HFFc6 (cell line): ENCODE measurements around the gene CPN1. TPM values are rescaled to one million over a fixed set of nuclear protein-coding genes. Genes with fewer than 3 reads are reported as not detected.

Experiments
- DNase-seq: peaks from one replicate; pipeline ENCODE4 v3.0.0-alpha.2; 2018
- H3K27ac Mint-ChIP-seq: 2 replicates; pipeline ENCODE4 v1.8.0; 2020; ENCODE audit warnings: mild to moderate bottlenecking, mixed read lengths
- H3K27me3 Mint-ChIP-seq: 2 replicates; pipeline ENCODE4 v1.8.0; 2021; ENCODE audit warnings: mild to moderate bottlenecking, moderate library complexity, mixed read lengths; ENCODE audit not compliant: insufficient read depth
- H3K36me3 Mint-ChIP-seq: 2 replicates; pipeline ENCODE4 v1.8.0; 2021; ENCODE audit warnings: low read depth, mixed read lengths
- H3K4me1 Mint-ChIP-seq: 2 replicates; pipeline ENCODE4 v1.8.0; 2020; ENCODE audit warnings: low read depth, mixed read lengths
- H3K4me3 Mint-ChIP-seq: 2 replicates; pipeline ENCODE4 v1.8.0; 2020; ENCODE audit warnings: mild to moderate bottlenecking, moderate library complexity, mixed read lengths
- H3K9me3 Mint-ChIP-seq: 2 replicates; pipeline ENCODE4 v1.8.0; 2020; ENCODE audit warnings: mild to moderate bottlenecking, mixed read lengths
- CTCF ChIP-seq: fragments of 200-600 bp; sonication (generic); IDR thresholded peaks from 2 replicates; pipeline ENCODE4 v1.5.0; 2021; ENCODE audit warnings: antibody characterized with exemption, mild to moderate bottlenecking
- total RNA-seq, 6 experiments: library from RNA; stranded (reverse); fragmentation: NEBNext Ultra II Directional; extraction: Animal tissue kit (Norgen Biotek cat#: 25700); gene quantifications; 2 replicates in 1 of 6; 3 replicates in 5 of 6; pipeline ENCODE4 v1.2.3, GENCODE V29; 2021

CPN1 gene
- total RNA-seq, 6 experiments from 2014 or later: not detected

DNA sequence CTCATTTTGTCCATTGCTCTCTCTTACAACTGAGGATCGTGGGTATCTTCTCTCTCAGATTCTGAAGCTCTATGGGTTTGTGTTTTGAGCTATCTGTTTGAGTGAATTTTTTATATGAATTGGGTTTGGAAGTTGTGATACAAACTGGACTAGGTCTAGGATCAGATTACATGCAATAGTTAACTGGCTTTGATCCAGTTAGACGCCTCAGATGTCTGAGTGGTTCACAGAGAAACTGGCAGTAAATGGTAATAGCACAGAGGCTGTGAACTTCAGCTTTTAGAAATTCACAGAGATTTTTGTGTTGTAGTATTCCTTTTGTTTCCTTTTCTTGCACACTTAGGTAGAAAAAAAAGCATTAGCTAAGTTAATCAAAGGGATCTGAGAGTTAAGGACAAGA, 59.3 kb downstream of the CPN1 start:
- no peak for TF ChIP-seq CTCF
- peaks cover 30% of the 10 kb centered on the region for H3K4me1 Mint-ChIP-seq

GRCh38 chr10:100021322-100021721, 60.3 kb downstream of the CPN1 start:
- TF ChIP-seq CTCF: no peak
- Mint-ChIP-seq H3K27ac (no peak overlapping the region), H3K4me3 (no peak overlapping the region), H3K36me3 (no peaks in the 10 kb centered on the region; the same call in 1 of the 2 replicates), H3K4me1 (peaks cover 30% of the 10 kb centered on the region), H3K27me3 (peaks cover 6% of the 10 kb centered on the region), H3K9me3 (no peaks in the 10 kb centered on the region)
- no peak for DNase-seq

More for the DNA sequence above, 59.3 kb downstream of the CPN1 start:
- Mint-ChIP-seq H3K27ac (no peak overlapping the region), H3K36me3 (peaks cover 2% of the 10 kb centered on the region; the same call in 1 of the 2 replicates), H3K9me3 (peaks cover 4% of the 10 kb centered on the region; the same call in 1 of the 2 replicates), H3K4me3 (no peak overlapping the region), H3K27me3 (peaks cover 6% of the 10 kb centered on the region)
- DNase-seq: peak; percentile 40

DNA sequence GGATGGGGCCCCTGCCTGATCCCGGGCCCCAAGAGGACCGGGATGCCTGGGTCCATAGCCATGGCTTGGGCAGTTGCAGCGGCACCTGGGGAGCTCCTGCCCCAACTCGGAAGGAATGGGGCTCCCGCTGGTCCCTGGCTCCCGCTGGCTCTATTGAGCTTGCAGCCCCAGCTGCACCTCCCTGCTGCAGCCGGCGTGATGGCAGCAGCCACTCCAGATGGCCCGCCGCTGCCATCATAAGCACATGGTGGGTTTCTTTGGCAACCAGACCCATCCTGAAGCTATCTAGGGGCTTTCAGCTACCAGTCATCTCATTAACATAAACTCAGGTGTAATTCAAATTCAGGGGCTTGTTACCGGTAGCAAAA, 60.8 kb downstream of the CPN1 start:
- Mint-ChIP-seq H3K9me3 (no peaks in the 10 kb centered on the region), H3K27me3 (peaks cover 6% of the 10 kb centered on the region), H3K36me3 (no peaks in the 10 kb centered on the region), H3K4me3 (no peak overlapping the region), H3K4me1 (peaks cover 27% of the 10 kb centered on the region), H3K27ac (no peak overlapping the region)
- DNase-seq: no peak
- no peak for TF ChIP-seq CTCF

GRCh38 chr10:100020142-100020885, 61.4 kb downstream of the CPN1 start:
- Mint-ChIP-seq H3K36me3 (no peaks in the 10 kb centered on the region), H3K9me3 (no peaks in the 10 kb centered on the region), H3K4me1 (peaks cover 21% of the 10 kb centered on the region), H3K27ac (no peak overlapping the region), H3K27me3 (peaks cover 6% of the 10 kb centered on the region), H3K4me3 (no peak overlapping the region)
- 0 out of 2 replicates have a peak, but pooled peaks have one; percentile 11 for TF ChIP-seq CTCF
- DNase-seq: no peak

GRCh38 chr10:100019787-100020141, 61.9 kb downstream of the CPN1 start:
- peak; percentile 45 for TF ChIP-seq CTCF
- no peaks in the 10 kb centered on the region for H3K9me3 Mint-ChIP-seq
- no peaks in the 10 kb centered on the region for H3K36me3 Mint-ChIP-seq
- no peak overlapping the region for H3K27ac Mint-ChIP-seq
- H3K4me1 Mint-ChIP-seq: peaks cover 16% of the 10 kb centered on the region
- no peak overlapping the region for H3K4me3 Mint-ChIP-seq
- peaks cover 3% of the 10 kb centered on the region; the same call in 1 of the 2 replicates for H3K27me3 Mint-ChIP-seq
- no peak for DNase-seq
